Spinal cord (tissue), 4 donors: ENCODE measurements around the gene SPINK5. TPM values are rescaled to one million over a fixed set of nuclear protein-coding genes. Genes with fewer than 3 reads are reported as not detected.

Source experiments
- polyA plus RNA-seq, 2 donors: library from polyadenylated mRNA; unstranded; fragments of 120-200 nt; gene quantifications; one replicate each; pipeline ENCODE4 v1.2.1, GENCODE V29; 2013; ENCODE audit not compliant: insufficient read length in 2 of 2
- total RNA-seq, 2 donors: library from RNA; depleted of rRNA in 1 of 2; stranded (reverse); fragments of 120-200 nt in 1 of 2; fragments of >200 nt in 1 of 2; gene quantifications; one replicate each; pipeline versions ENCODE4 v1.2.3 to v1.2.4, GENCODE V29; 2013 to 2014

Gene SPINK5
- total and polyA plus RNA-seq, 4 donors = 0.06 to 0.24 (median 0.09) TPM

Other genes starting within 250 kb of the SPINK5 start
- not detected for gene SPINK1, start 232.3 kb upstream of the SPINK5 start, total RNA-seq
- gene SPINK1, start 232.3 kb upstream of the SPINK5 start, polyA plus RNA-seq = under 1 TPM in 1 of 2 donors, not detected in 1; 0.35 TPM
- not detected for gene SCGB3A2, start 185.3 kb upstream of the SPINK5 start, total RNA-seq
- gene SCGB3A2, start 185.3 kb upstream of the SPINK5 start, polyA plus RNA-seq = under 1 TPM in 1 of 2 donors, not detected in 1; 0.54 TPM
- gene C5orf46, start 157.4 kb upstream of the SPINK5 start, total RNA-seq = not detected
- gene C5orf46, start 157.4 kb upstream of the SPINK5 start, polyA plus RNA-seq = not detected
- not detected for gene SPINK14, start 104.6 kb downstream of the SPINK5 start, total RNA-seq
- not detected for gene SPINK14, start 104.6 kb downstream of the SPINK5 start, polyA plus RNA-seq
- gene SPINK6, start 139.1 kb downstream of the SPINK5 start, total RNA-seq = not detected
- gene SPINK6, start 139.1 kb downstream of the SPINK5 start, polyA plus RNA-seq = not detected
- gene MARCOL, start 174.5 kb downstream of the SPINK5 start, total RNA-seq = not detected
- under 1 TPM in 1 of 2 donors, not detected in 1; 0.14 TPM for gene MARCOL, start 174.5 kb downstream of the SPINK5 start, polyA plus RNA-seq
- not detected for gene SPINK13, start 204.8 kb downstream of the SPINK5 start, total RNA-seq
- gene SPINK13, start 204.8 kb downstream of the SPINK5 start, polyA plus RNA-seq = 1 to 10 TPM in 1 of 2 donors, under 1 TPM in 1; 0.30 to 1.6 TPM
- not detected for gene SPINK7, start 248.4 kb downstream of the SPINK5 start, total RNA-seq
- gene SPINK7, start 248.4 kb downstream of the SPINK5 start, polyA plus RNA-seq = under 1 TPM in 1 of 2 donors, not detected in 1; 0.77 TPM